Colonic mucosa (tissue), 4 donors: Measurements from ENCODE around the gene HOXC12. TPM values are rescaled to one million over a fixed set of nuclear protein-coding genes. Genes with fewer than 3 reads are reported as not detected.

Experiments
- DNase-seq: peaks from one replicate; pipeline ENCODE4 v3.0.0-alpha.2; 2020
- H3K27ac ChIP-seq: fragments of 200-600 bp; one replicate; pipeline ENCODE4 v1.8.0; 2021
- H3K27me3 ChIP-seq: fragments of 200-600 bp; one replicate; pipeline ENCODE4 v1.8.0; 2021
- H3K36me3 ChIP-seq: fragments of 200-600 bp; one replicate; pipeline ENCODE4 v1.8.0; 2021
- H3K4me1 ChIP-seq: fragments of 200-600 bp; one replicate; pipeline ENCODE4 v1.8.0; 2021; ENCODE audit warnings: mild to moderate bottlenecking
- H3K4me3 ChIP-seq: fragments of 200-600 bp; one replicate; pipeline ENCODE4 v1.8.0; 2021
- H3K9ac ChIP-seq, 2 donors: one replicate each; pipeline ENCODE4 v1.7.0; 2013; ENCODE audit warnings: control low read depth in 2 of 2, low read depth in 2 of 2, low read length in 2 of 2
- H3K9me3 ChIP-seq: fragments of 200-600 bp; one replicate; pipeline ENCODE4 v1.8.0; 2021
- CTCF ChIP-seq: fragments of 200-600 bp; IDR thresholded peaks from one replicate; pipeline ENCODE4 v1.8.0; 2022; ENCODE audit warnings: antibody characterized with exemption, mild to moderate bottlenecking
- intact Hi-C: fragments of 100-400 bp; cut with DNase I; formaldehyde crosslinking; loops from one replicate; pipeline ENCODE4 v1.14.1; 2022
- total RNA-seq, 2 donors: library from RNA; stranded (reverse); fragmentation: NEBNext Ultra II Directional in 1 of 2; extraction: Animal tissue kit (Norgen Biotek cat#: 25700) in 1 of 2; gene quantifications; one replicate each; pipeline ENCODE4 v1.2.1, GENCODE V29; 2021
- donor health status: healthy.
- donor health status: DM: no; HTN: no; CAD: no.
- donor health status: DM: no; HTN: no; CAD: no.

The HOXC12 gene
- total RNA-seq, 2 donors from 2014 or later: not detected

- H3K27ac ChIP-seq: no peak overlapping the region
- TF ChIP-seq CTCF: no peak
- DNase-seq: no peak
- no peak overlapping the region for H3K9ac ChIP-seq
- H3K9me3 ChIP-seq: no peaks in the 10 kb centered on the region
- H3K4me3 ChIP-seq: no peak overlapping the region
- H3K27me3 ChIP-seq: peaks cover 99% of the 10 kb centered on the region
- no peaks in the 10 kb centered on the region for H3K4me1 ChIP-seq
- no peaks in the 10 kb centered on the region for H3K36me3 ChIP-seq
- intact Hi-C loops: no loop called here
Measured at GRCh38 chr12:53963434-53964314, 9.0 kb downstream of the HOXC12 start.

GRCh38 chr12:53964315-53964713 is 9.6 kb downstream of the HOXC12 start:
- no peaks in the 10 kb centered on the region for H3K36me3 ChIP-seq
- no peak for TF ChIP-seq CTCF
- no peak overlapping the region for H3K9ac ChIP-seq
- intact Hi-C loops: no loop called here
- no peak for DNase-seq
- no peak overlapping the region for H3K4me3 ChIP-seq
- H3K9me3 ChIP-seq: no peaks in the 10 kb centered on the region
- H3K27me3 ChIP-seq: peaks cover 100% of the 10 kb centered on the region
- H3K27ac ChIP-seq: no peak overlapping the region
- no peaks in the 10 kb centered on the region for H3K4me1 ChIP-seq

GRCh38 chr12:53965281-53966084 is 10.8 kb downstream of the HOXC12 start:
- no peak for TF ChIP-seq CTCF
- Histone ChIP-seq H3K9ac (peak overlapping the region in 1 of 2 donors; percentile 17), H3K4me3 (no peak overlapping the region), H3K36me3 (no peaks in the 10 kb centered on the region), H3K27me3 (peaks cover 100% of the 10 kb centered on the region), H3K27ac (no peak overlapping the region), H3K9me3 (no peaks in the 10 kb centered on the region), H3K4me1 (no peaks in the 10 kb centered on the region)
- no peak for DNase-seq
- intact Hi-C loops: no loop called here

- Histone ChIP-seq H3K4me1 (no peaks in the 10 kb centered on the region), H3K27ac (no peak overlapping the region), H3K9me3 (no peaks in the 10 kb centered on the region), H3K27me3 (peaks cover 100% of the 10 kb centered on the region), H3K9ac (peak overlapping the region in 1 of 2 donors; percentile 17), H3K36me3 (no peaks in the 10 kb centered on the region), H3K4me3 (no peak overlapping the region)
- TF ChIP-seq CTCF: no peak
- intact Hi-C loops: no loop called here
- DNase-seq: no peak
Measured at GRCh38 chr12:53966085-53966384, 11.3 kb downstream of the HOXC12 start.

- intact Hi-C loops: no loop called here
- H3K4me3 ChIP-seq: no peak overlapping the region
- no peaks in the 10 kb centered on the region for H3K9me3 ChIP-seq
- peak overlapping the region in 1 of 2 donors; percentile 17 for H3K9ac ChIP-seq
- no peak overlapping the region for H3K27ac ChIP-seq
- H3K4me1 ChIP-seq: no peaks in the 10 kb centered on the region
- no peaks in the 10 kb centered on the region for H3K36me3 ChIP-seq
- no peak for TF ChIP-seq CTCF
- DNase-seq: no peak
- peaks cover 100% of the 10 kb centered on the region for H3K27me3 ChIP-seq
Measured at GRCh38 chr12:53966385-53967133, 11.9 kb downstream of the HOXC12 start.
